Transverse colon (tissue), 4 donors: ENCODE results near the gene RAX2. TPM values are rescaled to one million over a fixed set of nuclear protein-coding genes. Genes with fewer than 3 reads are reported as not detected.

Experiments used
- DNase-seq: peaks from one replicate; pipeline ENCODE4 v3.0.0-alpha.2; 2019
- H3K27ac ChIP-seq, 4 donors: fragments of 200-600 bp; sonication (generic); 2 replicates each; pipeline ENCODE4 v1.5.1; 2016 to 2018; ENCODE audit warnings: inconsistent platforms in 4 of 4
- H3K27me3 ChIP-seq: fragments of 200-600 bp; sonication (generic); 2 replicates; pipeline ENCODE4 v1.5.1; 2017; ENCODE audit warnings: inconsistent platforms
- H3K36me3 ChIP-seq, 4 donors: fragments of 200-600 bp; sonication (generic); 2 replicates each; pipeline ENCODE4 v1.5.1; 2017 to 2019; ENCODE audit warnings: inconsistent platforms in 4 of 4
- H3K4me1 ChIP-seq, 4 donors: fragments of 200-600 bp; sonication (generic); 2 replicates each; pipeline ENCODE4 v1.5.1; 2017 to 2020; ENCODE audit warnings: inconsistent platforms in 4 of 4
- H3K4me3 ChIP-seq, 4 donors: fragments of 200-600 bp; sonication (generic); 1 replicate in 1 of 4; 2 replicates in 3 of 4; pipeline versions ENCODE4 v1.5.1 to v1.6.1; 2017 to 2019; ENCODE audit warnings: inconsistent platforms in 4 of 4
- H3K9me3 ChIP-seq, 2 donors: fragments of 200-600 bp; sonication (generic); 2 replicates each; pipeline ENCODE4 v1.5.1; 2017 to 2019; ENCODE audit warnings: inconsistent platforms in 2 of 2
- CTCF ChIP-seq, 5 experiments: fragments of 200-600 bp in 3 of 5; fragments of 450-650 bp in 2 of 5; sonication (generic) in 3 of 5; IDR thresholded peaks; 1 replicate in 2 of 5; 2 replicates in 3 of 5; pipeline ENCODE4 v1.5.1; 2016 to 2017; ENCODE audit warnings: antibody characterized with exemption in 5 of 5, inconsistent platforms in 3 of 5, mild to moderate bottlenecking in 2 of 5, moderate library complexity in 1 of 5
- EP300 ChIP-seq: sonication (generic); formaldehyde crosslinking; IDR thresholded peaks from one replicate; pipeline ENCODE4 v1.6.1; 2017; ENCODE audit warnings: antibody characterized with exemption, low read depth
- POLR2A ChIP-seq: fragments of 450-650 bp; IDR thresholded peaks from one replicate; pipeline ENCODE4 v1.6.1; 2016; ENCODE audit warnings: antibody characterized with exemption, mild to moderate bottlenecking, moderate library complexity
- POLR2AphosphoS5 ChIP-seq, 3 donors: sonication (generic); formaldehyde crosslinking; IDR thresholded peaks; one replicate each; pipeline ENCODE4 v1.6.1; 2016; ENCODE audit warnings: antibody characterized with exemption in 3 of 3
- WGBS, 2 donors: methylation state at CpG; one replicate each; pipeline ENCODE4 v1.1.5; 2018; ENCODE audit warnings: low coverage in 1 of 2; 5-methylcytosine and 5-hydroxymethylcytosine counted together
- in situ Hi-C, 4 donors: fragments of 200-750 bp; cut with MboI; loops; one replicate each; pipeline versions ENCODE4 v1.15.0 to v1.15.1; 2017; ENCODE audit warnings: low sequenced_read_pairs in 3 of 4, low pct_ligation_motif_present in 1 of 4, low pct_unique_long_range_greater_than_20kb in 1 of 4
- intact Hi-C: fragments of 100-400 bp; cut with DNase I; formaldehyde crosslinking; loops from one replicate; pipeline ENCODE4 v1.15.1; 2023; ENCODE audit warnings: low total_unique reads
- total RNA-seq, 4 donors: library from RNA; depleted of rRNA; stranded (reverse); fragments of >200 nt; gene quantifications; one replicate each; pipeline ENCODE4 v1.1.0, GENCODE V29; 2016

Gene RAX2
- total RNA-seq, 4 donors from 2014 or later: not detected

GRCh38 chr19:3808420-3809143, 36.6 kb upstream of the RAX2 start:
- no peaks in the 10 kb centered on the region for H3K9me3 ChIP-seq
- H3K4me3 ChIP-seq: no peak overlapping the region
- intact Hi-C loops: no loop called here
- H3K36me3 ChIP-seq: no peaks in the 10 kb centered on the region
- peaks cover 0 to 8% (median 0%) of the 10 kb centered on the region in 4 donors for H3K4me1 ChIP-seq
- WGBS, 2 donors: 70% methylated on average over 32 of the region's 33 CpGs; no CpG with 5 or more reads in 1 of the 2 donors
- DNase-seq: no peak
- H3K27ac ChIP-seq: no peak overlapping the region
- TF ChIP-seq EP300: no peak
- no peak for TF ChIP-seq POLR2AphosphoS5 (IDR thresholded peaks at IDR 0.05)
- TF ChIP-seq CTCF (IDR thresholded peaks at IDR 0.05): no peak
- TF ChIP-seq POLR2A: no peak
- in situ Hi-C loops: no loop called here
- no peaks in the 10 kb centered on the region for H3K27me3 ChIP-seq

- Histone ChIP-seq H3K27ac (no peak overlapping the region), H3K4me1 (peaks cover 0 to 2% (median 0%) of the 10 kb centered on the region in 4 donors), H3K27me3 (no peaks in the 10 kb centered on the region), H3K4me3 (no peak overlapping the region), H3K36me3 (no peaks in the 10 kb centered on the region), H3K9me3 (no peaks in the 10 kb centered on the region)
- no peak for DNase-seq
- TF ChIP-seq EP300: no peak
- WGBS, 2 donors: 91% methylated on average over 35 of the region's 35 CpGs; no CpG with 5 or more reads in 1 of the 2 donors
- in situ Hi-C loops (no loop called here), intact Hi-C loops (no loop called here)
These were observed 35.7 kb upstream of the RAX2 start for GRCh38 chr19:3807574-3808354.

- intact Hi-C loops (no loop called here), in situ Hi-C loops (no loop called here)
- TF ChIP-seq POLR2A (no peak), CTCF (IDR thresholded peaks at IDR 0.05) (no peak), POLR2AphosphoS5 (IDR thresholded peaks at IDR 0.05) (no peak), EP300 (no peak)
- H3K4me1 ChIP-seq: no peaks in the 10 kb centered on the region
- H3K27me3 ChIP-seq: peaks cover 6% of the 10 kb centered on the region
- no peak overlapping the region for H3K27ac ChIP-seq
- H3K36me3 ChIP-seq: no peaks in the 10 kb centered on the region
- H3K9me3 ChIP-seq: no peaks in the 10 kb centered on the region
- no peak for DNase-seq
- 71% methylated on average over 19 of the region's 19 CpGs; no CpG with 5 or more reads in 1 of the 2 donors for WGBS, 2 donors
- H3K4me3 ChIP-seq: no peak overlapping the region
These were observed 35.1 kb upstream of the RAX2 start for GRCh38 chr19:3807131-3807480.

- H3K4me3 ChIP-seq: no peak overlapping the region
- H3K4me1 ChIP-seq: peaks cover 5 to 10% (median 8%) of the 10 kb centered on the region in 4 donors
- intact Hi-C loops: no loop called here
- no peaks in the 10 kb centered on the region for H3K36me3 ChIP-seq
- WGBS, 2 donors: 87 to 93% methylated on average over 6 to 29 of the region's 29 CpGs
- no peak for DNase-seq
- H3K27ac ChIP-seq: no peak overlapping the region
- no peaks in the 10 kb centered on the region for H3K9me3 ChIP-seq
- H3K27me3 ChIP-seq: peaks cover 18% of the 10 kb centered on the region
- TF ChIP-seq CTCF (IDR thresholded peaks at IDR 0.05): no peak
- TF ChIP-seq POLR2A: no peak
- no peak for TF ChIP-seq EP300
- in situ Hi-C loops: no loop called here
These were observed 33.8 kb upstream of the RAX2 start for GRCh38 chr19:3805859-3806258.
